NCI-H1930 (cell line): ENCODE results near the gene ACOT7.

Source experiments
- DNase-seq, 2 experiments: peaks; one replicate each; lab custom pipeline; 2025; lab: John Stamatoyannopoulos, UW

The ACOT7 gene

DNA sequence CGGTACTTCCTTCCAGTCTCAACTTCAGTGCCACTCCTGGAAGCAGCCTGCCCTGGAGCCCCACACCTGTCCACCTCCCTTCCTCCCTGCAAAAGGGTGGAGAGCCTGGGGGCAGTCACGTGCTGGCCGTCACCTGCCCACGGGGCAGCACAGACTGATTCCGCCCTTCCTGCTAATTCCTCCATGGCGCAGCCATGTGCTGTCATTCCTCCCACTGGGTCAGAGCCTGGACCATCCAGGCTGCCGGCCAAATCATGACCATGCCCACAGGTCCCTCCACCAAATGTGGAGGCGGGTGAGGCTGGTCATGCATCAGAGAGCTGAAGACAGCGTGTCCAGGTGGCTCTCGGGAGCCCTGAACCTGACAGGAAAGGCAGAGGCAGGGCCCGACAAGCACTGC is 108.2 kb downstream of the ACOT7 start:
- no peak for DNase-seq

- DNase-seq, result no peak
Observed at GRCh38 chr1:6282577-6283270, 110.8 kb downstream of the ACOT7 start.

- DNase-seq, result no peak
Observed at GRCh38 chr1:6281511-6282402, 111.8 kb downstream of the ACOT7 start.

DNA sequence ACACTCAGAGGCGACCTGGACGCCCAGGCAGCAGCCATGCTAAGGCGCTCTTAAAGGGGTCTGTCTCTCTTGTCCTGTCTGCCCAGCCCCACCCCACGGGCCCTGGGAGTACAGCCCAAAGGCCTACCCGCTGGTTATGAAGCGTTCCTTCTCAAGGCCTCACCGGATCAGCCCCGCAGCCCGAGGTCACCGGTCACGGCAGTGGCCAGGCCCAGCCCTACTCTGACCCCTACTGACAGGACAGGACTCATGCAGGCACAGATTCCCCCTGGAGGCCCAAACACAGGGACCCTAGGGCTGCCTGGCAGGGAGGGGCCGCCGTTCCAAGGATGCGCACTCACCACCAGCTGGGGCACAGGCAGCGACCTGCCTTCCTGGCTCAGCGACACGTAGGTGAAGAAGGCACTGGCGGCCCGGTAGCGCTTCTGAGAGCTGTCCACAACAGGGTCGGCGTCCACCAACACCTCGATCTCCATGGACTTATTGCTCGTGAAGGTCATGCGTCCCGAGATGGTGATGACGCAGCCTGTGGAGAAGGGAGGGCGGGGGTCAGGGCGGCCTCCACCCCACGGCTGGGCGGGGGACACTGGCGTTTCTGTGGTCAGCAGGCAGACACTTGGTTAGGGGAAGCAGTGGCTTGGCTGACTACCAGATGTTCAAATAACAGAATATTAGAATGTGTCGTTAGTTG is 112.7 kb downstream of the ACOT7 start:
- no peak for DNase-seq

DNA sequence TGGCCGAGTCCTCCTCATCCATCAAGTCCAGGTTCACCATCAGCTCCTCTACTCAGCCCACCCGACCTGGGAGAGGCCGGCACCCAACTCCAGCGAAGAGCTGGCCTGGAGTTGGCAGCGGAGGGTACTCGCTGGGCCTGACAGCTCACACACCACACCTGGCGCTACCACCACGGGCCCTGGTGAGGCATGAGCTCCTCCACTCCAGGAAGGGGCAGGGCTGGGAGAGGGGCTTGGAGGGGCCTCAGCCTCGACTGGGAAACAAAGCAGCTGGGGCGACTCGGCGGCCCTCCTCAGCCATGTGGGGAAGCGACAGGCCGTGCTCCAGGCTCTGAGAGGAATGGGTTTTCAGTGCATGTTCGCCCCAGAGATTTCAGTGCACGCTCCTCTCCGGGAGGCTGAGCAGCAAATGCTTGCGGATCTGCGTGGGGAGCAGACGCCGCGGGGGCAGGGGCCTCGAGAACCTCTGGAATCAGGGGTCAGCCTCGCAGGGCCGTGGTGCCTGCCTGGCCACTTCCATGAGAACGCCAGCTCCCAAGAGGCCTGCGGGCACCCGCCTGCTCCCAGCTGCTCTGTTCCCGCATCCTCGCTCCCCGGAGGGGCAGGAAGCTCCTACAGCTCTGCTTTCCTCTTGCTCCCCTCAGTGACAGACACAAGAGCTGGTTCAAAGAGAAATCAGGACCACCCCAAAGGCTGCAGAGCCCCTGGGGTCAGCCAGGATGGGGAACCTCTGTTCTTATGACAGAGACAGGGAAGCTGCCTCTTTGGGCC is 113.8 kb downstream of the ACOT7 start:
- no peak for DNase-seq

DNA sequence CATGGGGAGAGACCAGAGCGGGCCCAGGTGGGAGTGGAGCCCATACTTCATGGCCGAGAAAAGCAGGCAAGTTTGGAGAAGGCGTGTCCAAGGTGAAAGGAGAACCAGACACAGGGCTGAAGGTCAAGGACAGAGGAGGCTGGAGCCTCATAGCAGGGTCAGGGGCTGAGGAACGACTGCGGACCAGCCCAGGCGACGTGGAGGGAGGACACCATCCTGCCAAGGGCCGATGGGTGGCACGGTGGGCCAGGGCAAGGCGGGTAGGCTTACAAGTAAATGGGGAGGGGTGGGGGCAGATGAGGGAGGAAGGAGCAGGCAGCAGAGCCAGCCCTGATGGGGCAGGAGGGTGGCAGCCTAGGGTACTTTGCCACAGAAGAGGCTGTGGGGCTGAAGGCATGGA is 114.5 kb downstream of the ACOT7 start:
- DNase-seq, result no peak

GRCh38 chr1:6278263-6278662 is 115.3 kb downstream of the ACOT7 start:
- no peak for DNase-seq

DNA sequence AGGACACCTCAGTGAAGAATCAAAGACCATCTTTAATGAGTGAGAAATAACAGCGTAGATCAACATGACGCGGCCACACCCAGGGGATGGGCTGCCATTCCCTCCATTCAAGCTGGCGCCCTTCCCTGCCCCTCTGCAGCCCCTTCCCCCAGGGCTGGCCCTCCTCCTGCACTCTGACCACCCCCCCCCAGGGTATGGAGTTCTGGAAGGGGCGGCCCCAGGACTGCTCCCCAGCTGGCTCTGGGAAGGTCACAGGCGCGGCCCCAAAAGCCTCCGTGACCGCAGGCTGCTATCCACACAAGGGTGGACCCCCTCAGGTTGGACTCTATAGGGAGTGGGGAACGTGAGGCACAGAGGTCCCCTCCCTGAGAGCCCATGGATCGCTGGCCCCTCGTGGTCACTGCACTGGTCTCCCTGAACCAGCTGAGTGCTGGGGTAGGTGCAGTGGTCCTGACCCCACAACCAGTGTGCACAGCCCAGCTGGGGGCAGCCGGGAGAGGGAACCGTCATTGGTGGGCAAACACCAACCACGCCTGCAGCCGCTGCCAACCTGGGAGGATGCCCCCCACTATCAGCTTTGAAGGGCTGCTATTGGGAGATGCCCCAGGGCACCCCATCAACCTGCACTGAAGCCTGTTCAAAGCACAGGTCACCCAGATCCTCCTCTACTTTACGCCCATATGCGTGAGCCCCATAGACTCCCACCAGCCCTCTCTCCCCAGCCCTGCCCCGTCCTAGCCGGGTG is 116.6 kb downstream of the ACOT7 start:
- no peak for DNase-seq

- no peak for DNase-seq
Observed at GRCh38 chr1:6275826-6276782, 117.5 kb downstream of the ACOT7 start.

DNA sequence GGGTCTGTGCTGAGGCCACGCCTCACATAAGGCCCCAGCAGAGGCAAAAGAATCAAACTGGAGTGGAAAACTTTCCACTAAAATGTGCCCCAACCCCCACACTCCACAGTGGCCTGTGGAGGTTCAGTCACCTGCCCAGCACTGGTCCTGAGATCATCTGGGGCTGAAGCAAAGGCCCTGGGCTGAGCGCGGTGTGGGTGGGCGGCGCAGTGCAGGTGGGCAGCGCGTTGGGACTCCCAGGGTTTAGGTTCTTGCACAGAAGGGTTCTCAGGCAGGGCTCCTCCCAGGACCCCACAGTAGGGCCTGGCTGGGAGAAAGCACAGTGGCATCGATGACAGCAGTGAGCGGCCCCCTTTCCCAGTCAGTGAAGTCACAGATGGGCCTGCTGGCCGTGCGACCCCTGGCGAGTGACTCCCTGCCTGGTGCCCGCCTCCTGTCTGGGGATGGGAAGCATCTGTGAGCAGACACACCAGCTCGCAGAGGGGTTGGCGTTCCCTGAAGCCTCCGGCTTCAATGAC is 118.9 kb downstream of the ACOT7 start:
- no peak for DNase-seq

DNA sequence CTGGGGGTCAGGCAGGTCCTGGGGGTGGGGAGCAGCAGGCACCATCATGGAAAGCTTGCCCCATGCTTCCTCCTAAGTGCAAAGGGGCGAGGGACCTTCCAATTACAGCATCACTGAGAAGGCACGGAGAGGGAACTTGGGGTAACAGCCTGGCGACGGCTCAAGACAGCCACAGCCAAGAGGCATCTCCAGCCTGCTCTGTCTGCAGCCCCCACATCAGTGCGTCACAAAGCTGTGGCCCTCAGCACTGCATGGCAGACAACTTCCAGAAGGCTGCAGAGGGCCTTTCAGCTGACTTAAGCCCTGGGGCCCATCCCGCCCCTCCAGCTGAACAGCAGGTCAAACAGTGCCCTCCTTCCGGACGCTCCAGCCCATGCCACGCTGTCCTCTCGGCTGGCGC is 119.5 kb downstream of the ACOT7 start:
- DNase-seq, result no peak

GRCh38 chr1:6273380-6273891 is 120.1 kb downstream of the ACOT7 start:
- no peak for DNase-seq

DNA sequence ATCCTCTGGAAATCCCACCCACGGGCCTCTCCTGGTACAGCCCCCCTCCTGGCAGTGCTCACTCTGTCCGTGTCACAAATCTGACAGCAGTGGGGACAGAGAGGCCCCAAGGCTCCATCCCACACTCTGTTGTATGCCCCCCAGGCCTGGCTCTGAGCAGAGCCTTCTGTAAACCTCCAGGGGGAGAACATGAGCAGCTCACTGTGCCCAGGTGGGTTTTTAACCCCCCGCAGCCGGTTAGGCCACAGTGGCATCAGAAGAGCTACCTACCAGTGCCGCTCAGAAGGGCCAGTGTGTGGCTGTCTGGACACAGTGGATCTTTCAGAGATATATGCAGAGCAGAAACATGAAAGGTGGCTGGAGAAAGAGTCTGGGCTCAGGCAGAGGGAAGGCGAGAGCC is 120.7 kb downstream of the ACOT7 start:
- DNase-seq, result no peak

DNA sequence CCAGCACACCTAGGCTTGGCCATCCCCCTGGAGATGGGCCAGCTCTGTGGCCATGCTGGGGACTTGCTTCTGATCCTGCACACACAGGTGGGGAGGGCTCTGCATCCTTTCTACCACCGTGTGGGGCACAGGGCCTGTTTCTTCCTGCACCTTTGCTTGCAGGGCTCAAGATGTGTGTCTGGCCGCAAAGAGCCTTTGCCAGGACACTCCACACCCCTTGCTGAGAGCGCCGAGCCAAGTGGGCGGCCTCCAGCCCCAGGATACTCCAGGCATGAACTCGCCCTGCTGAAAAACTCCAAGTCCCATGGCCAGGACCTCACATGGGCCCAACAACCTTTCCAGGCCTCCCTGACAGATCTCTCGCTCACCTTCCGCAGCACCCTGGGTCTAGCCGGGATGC is 121.1 kb downstream of the ACOT7 start:
- DNase-seq, result no peak

DNA sequence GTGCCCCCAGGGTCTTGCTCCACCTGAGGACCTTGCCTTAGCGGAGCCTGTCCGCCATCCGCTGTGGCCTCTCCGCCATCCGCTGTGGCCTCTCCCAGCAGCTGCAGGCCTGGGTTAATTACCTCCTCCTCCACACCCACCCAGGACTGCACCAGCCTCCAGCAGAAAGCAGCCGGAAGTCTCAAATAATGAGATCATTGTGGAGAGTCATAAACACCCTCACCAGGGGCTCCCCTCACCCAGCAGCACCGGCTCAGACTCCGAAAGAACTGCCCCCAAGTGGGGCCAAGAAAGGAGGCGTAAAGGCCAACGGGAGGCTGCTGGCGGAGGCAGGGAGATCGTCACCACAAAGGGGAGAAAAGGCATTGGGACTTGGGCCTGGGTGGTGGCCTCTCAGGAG is 122.0 kb downstream of the ACOT7 start:
- no peak for DNase-seq

GRCh38 chr1:6271006-6271405 is 122.6 kb downstream of the ACOT7 start:
- no peak for DNase-seq

DNA sequence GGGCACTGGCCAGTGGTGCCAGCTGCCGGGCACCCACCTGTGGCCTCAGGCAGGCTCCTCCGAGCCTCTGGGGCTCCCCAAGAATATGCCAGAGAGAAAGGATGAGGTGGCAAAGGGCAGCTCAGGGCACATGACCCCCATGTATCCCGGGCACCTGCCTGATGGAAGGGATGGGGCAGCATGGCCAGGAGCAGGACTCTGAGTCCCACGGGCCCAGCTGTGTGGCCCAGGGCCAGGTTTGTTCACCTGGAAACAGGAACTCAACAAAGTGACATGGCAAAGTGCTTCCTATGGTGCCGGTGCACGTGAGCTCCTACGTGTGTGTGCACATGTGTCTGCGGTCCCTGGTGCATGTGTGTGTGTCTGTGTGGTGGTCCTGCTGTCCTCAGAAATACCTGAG is 123.2 kb downstream of the ACOT7 start:
- DNase-seq, result no peak

- DNase-seq, result no peak
Observed at GRCh38 chr1:6269720-6270400, 123.7 kb downstream of the ACOT7 start.

GRCh38 chr1:6269296-6269695 is 124.3 kb downstream of the ACOT7 start:
- no peak for DNase-seq
